ENCODE measurements around the gene TBL3.

Gene TBL3

DNA sequence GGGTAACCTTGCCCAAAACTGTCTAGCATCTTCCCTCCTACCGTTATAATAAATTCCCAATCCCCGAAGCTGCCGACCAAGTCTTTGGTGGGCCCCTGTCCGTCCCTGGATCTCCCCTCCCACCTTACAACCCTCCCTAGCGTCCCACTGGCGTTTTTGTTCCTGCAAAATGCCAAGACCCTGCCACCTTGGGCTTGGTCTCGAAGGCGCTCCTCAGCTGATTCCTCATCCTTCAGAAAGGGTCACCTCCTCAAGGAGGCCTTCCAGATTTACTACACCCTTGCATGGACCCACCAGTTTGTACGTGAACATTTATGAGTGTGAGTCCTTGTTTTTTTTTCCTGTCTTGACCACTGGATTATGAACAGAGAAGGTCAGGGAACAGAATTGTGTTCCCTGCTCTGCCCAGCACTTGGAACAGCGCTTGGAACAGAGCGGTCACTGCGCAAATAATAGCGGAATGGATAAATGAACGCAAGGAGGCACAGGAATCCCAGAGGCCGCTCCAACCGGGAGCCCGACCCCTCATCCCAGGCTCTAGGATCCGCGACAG is 11.2 kb downstream of the TBL3 start:
- DNase-seq (ENCODE audit: low spot score), result peak; percentile 38

- DNase-seq (ENCODE audit: low spot score), result peak; percentile 92
Observed at GRCh38 chr16:1983544-1984346, 11.9 kb downstream of the TBL3 start, which contains the start of gene GFER. Gene GFER (plus strand): TSS chr16:1984193. CDS start chr16:1984219, 26 bp downstream.

GRCh38 chr16:1984347-1985225 is 12.7 kb downstream of the TBL3 start:
- peak; percentile 57 for DNase-seq (ENCODE audit: low spot score)

- no peak for DNase-seq (ENCODE audit: low spot score)
Observed at GRCh38 chr16:1985466-1986150, 13.8 kb downstream of the TBL3 start.

DNA sequence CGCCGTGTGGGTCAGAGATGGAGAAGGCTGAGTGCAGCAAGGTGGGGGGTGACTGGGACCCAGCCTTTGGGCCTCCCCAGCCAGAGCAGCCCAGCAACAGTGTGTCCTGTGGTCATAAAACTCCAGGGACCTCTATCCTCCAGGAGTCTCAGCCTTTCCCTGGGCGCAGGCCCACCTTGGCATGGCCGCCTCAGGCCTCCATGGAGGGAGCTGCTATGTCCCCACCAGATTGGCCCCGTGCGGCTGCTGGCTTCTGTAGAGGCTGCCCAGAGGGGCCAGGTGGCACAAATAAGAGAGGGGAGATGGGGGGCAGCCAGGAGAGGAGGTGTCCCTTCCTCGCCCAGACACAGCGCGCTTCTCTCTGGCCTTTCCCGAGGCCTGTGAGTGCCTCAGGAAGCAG is 15.3 kb downstream of the TBL3 start:
- no peak for DNase-seq (ENCODE audit: low spot score)

DNA sequence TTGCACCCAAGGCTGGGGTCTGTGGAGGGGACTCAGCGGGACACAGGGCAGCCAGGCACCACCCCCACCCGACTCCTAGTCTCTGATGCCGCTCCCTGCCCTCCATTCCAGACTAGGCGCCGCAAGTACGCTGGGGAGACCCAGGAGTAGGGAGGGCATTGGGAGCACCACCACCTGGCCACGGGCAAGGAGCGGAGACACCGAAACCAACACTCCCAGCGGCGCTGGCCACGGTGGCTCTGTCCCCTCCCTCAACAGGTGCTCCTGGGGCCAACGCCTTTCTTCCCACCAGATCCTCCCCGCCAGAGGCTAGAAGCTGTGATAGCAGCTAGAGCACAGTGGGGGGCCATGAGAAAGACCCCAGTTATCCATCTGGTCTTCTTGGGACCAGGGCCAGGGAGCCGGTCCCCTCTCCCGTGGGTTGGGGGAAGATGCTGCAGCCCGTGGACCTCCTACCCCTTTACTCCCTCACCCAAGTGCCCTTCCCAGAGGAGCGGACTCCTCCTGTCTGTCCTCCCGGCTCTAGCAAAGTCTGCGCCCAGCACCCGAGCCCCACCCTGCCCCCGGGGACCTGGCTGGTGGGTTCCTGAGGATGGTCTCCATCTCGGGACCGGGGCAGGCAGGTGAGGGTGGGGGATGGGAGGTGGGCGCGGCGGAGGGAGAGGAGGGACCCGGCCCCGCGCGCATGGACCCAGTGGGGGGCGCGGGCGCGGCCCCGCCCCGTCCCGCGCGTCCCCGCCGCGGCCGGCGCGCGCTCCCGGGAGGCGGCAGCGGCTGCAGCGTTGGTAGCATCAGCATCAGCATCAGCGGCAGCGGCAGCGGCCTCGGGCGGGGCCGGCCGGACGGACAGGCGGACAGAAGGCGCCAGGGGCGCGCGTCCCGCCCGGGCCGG is 17.6 kb downstream of the TBL3 start, which contains the start of gene SYNGR3:
SYNGR3 (plus strand) TSS at position 762 of the 892 bp plus-strand sequence. CDS start 133 bp downstream, outside the sequence.
- DNase-seq (ENCODE audit: low spot score), result peak; percentile 64

DNA sequence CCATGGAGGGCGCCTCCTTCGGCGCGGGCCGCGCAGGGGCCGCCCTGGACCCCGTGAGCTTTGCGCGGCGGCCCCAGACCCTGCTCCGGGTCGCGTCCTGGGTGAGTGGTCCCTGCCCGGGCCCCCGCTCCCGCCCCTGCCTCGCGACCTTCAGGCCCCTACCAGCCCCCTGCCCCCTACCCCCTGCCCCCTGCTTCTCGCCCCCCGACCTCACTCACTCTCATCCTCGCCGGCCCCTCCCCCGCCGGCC is 18.2 kb downstream of the TBL3 start:
- no peak for DNase-seq (ENCODE audit: low spot score)

GRCh38 chr16:1990351-1991134 is 18.7 kb downstream of the TBL3 start:
- no peak for DNase-seq (ENCODE audit: low spot score)

GRCh38 chr16:1991135-1991551 is 19.3 kb downstream of the TBL3 start:
- no peak for DNase-seq (ENCODE audit: low spot score)

GRCh38 chr16:1991588-1991947 is 19.7 kb downstream of the TBL3 start:
- no peak for DNase-seq (ENCODE audit: low spot score)

DNA sequence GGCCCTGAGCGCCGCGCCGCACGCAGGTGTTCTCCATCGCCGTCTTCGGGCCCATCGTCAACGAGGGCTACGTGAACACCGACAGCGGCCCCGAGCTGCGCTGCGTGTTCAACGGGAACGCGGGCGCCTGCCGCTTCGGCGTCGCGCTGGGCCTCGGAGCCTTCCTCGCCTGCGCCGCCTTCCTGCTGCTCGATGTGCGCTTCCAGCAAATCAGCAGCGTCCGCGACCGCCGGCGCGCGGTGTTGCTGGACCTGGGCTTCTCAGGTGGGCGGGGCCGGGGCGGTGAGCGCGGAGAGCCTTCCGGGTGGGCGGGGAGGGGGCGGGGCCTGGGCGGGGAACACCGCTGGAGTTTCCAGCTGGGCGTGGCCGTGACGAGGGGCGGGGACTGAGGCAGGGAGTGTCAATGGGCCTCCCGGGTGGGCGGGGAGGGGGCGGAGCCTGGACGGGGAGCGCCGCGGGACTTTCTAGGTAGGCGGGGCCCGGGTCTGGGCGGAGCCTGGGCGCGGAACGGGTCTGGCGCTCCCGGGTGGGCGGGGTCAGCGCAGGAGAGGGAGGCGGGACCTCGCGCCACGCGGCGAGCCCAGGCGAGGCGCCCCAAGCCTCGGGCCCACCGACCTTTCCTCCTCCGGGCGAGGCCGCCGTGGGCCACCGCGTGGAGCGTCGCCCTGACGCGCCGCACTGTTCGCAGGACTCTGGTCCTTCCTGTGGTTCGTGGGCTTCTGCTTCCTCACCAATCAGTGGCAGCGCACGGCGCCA is 20.3 kb downstream of the TBL3 start:
- DNase-seq (ENCODE audit: low spot score), result peak; percentile 40

GRCh38 chr16:1992704-1993317 is 21.0 kb downstream of the TBL3 start:
- no peak for DNase-seq (ENCODE audit: low spot score)

- DNase-seq (ENCODE audit: low spot score), result peak; percentile 49
Observed at GRCh38 chr16:1993731-1994131, 21.9 kb downstream of the TBL3 start.

DNA sequence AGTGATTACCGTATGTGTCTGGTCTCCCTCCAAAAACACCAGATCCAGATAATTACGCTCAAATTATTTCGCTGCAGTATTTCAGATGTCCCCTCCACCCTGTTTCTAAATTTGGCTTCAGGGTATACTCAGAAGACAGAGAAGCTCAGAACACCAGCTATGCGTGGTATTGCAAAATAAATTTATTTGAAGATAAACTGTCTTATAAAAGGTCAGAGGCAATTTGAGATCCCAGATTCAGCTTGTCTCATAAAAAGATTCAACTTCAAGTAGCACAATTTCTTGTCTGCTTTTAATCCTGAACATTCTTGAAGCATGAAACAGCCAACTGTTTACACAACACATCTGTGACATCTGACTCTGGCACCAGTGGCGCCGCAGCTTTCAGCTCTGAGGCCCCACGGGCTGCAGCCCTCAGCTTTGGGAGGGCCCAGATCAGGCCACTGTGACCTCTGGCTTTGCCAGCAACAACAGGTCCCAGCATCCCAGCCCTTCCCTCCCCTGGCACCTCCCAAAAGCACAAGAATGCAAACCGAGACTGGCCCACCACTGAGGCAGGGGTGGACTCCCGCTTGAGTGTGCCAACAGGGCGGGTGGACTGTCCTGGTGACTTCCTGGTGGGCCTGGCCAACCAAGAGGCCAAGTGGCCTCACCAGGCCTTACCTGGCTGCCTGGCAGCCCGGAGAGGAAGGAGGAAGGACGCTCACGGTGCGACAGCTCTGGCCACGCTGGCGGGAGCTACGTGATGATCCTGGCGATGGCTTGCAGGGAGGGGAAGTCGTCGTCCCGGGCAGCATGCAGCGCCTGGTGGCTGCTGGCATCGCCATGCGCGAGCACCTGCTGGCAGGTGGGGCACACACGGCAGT is 25.9 kb downstream of the TBL3 start:
- DNase-seq (ENCODE audit: low spot score), result no peak

DNA sequence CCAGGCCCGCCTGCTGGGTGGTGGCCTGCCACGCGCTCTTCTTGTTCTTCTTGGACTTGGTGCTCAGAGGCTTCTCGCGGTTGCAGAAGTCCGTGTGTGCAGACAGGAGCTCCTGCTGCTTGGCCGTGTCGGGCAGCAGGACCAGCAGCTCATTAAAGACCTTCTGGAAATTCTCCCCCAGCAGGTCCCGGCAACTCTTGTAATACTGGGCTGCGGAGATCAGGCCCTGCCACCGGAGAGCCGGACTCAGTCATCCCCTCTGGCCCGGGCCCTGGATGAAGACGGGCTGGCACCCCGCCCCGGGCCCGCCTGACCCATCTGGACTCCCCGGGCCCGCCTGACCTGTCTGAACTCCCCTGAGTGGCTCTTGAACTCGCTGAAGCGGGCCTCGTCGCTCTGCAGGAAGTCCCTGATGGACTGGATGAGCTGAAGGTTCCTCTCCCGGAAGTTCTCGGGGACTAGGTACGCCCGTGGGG is 26.5 kb downstream of the TBL3 start:
- DNase-seq (ENCODE audit: low spot score), result no peak

DNA sequence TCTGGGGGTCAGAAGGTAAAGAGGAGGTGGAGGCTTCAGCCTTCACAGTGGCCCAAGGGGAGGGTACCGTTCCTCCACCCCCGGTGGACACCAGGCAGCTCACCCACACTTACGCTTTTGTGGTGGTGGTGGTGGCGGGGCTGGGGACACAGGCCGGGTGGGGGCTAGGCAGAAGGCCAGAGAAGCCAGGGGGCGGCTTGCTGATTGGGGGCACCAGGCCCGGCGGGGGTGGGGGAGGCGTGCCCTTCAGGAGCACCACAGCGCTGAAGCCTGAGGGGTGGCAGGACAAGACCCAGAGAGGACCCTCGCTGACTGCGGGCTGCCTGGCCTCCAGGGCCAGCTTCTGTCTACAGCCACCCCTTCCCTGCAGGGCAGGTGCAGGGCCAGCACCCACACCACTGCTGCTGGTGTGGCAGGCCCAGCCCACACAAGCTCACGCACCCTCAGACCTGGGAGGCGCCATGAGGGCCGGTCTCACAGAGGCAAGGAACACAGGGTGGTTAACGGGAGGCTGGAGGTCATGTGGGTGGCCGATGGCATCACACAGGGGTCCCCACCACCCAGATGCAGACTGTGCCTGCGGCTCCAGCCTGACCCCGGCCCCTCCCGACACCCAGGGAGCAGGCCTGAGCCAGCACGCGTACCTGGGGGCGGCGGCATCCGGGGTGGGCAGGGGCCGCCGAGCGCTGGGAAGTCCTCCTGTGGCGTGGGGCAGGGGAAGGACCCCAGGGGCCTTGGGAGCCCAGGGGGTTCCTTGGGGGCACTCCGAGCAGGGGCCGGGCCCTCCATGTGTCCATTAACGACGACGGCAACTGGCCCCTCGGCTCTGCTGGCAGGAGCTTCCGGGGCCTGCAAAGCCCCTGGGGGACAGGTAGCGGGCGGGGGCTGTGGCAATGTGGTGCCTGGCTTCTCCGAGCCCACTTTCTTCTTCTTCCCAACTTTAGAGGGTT is 27.3 kb downstream of the TBL3 start:
- DNase-seq (ENCODE audit: low spot score), result no peak

Measured in RKO (cell line).